ENCODE data around the gene ADAMTSL1. TPM values are rescaled to one million over a fixed set of nuclear protein-coding genes. Genes with fewer than 3 reads are reported as not detected.

Gene ADAMTSL1
- total RNA-seq, 1 donor, result 0.10 TPM

DNA sequence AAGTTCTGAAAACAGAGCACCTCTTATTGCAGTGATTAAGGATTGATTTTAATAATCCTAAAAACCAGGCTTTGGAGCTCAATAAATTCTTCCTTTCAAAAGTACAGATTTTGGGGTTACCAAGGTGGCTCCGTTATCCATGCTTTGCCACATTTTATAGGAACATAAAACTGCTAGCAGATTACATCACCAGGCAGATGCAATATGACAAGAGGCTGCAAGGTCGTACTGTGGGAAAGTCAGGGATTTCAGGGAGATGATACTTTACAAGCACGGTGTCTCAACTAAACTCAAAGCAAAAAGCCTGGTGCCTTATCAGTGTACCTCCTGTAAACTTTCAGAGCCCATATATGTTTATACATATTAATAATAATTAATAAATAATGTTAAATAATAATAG is 28.6 kb downstream of the ADAMTSL1 start:
- no peaks in the 10 kb centered on the region for H3K4me1 ChIP-seq (ENCODE audit: insufficient read depth, low read length)
- no peak overlapping the region for H3K4me3 ChIP-seq (ENCODE audit: low read length)
- no peaks in the 10 kb centered on the region for H3K27me3 ChIP-seq (ENCODE audit: insufficient read depth, low read length)
- no peaks in the 10 kb centered on the region for H3K9me3 ChIP-seq (ENCODE audit: low read depth, low read length)

DNA sequence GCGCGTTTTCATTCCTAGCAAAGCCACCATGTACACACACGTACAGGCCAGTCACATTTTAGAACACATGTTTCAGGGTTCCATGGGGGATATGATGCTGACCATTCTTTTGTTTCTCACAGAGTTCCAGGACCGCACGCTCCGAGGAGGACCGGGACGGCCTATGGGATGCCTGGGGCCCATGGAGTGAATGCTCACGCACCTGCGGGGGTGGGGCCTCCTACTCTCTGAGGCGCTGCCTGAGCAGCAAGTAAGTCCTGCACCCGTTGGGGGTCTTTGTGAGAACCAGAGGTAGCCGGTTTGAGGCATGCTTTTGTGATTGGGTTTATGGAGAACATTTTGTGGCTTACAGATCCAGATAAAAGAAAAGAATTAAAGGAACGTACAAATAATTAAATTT is 30.8 kb downstream of the ADAMTSL1 start:
- Histone ChIP-seq H3K4me3 (ENCODE audit: low read length) (no peak overlapping the region), H3K27me3 (ENCODE audit: insufficient read depth, low read length) (no peaks in the 10 kb centered on the region), H3K4me1 (ENCODE audit: insufficient read depth, low read length) (no peaks in the 10 kb centered on the region), H3K9me3 (ENCODE audit: low read depth, low read length) (no peaks in the 10 kb centered on the region)

DNA sequence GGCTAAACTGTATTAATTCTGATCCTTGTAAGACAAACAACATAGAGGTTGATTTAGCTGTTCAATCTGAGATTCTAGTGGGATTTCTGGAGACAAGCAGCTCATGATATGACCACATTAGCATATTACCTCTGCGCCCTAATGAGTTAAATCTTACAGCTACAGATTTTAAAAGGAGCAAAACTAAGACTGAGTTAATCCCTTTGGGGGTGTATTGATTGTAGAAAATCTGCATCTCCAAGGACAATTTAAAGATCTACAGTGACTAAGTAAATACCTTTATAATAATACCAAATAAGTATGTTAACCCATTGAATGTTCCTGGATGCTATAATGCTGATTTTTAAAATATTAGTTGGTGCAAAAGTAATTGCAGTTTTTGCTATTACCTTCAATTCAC is 33.2 kb downstream of the ADAMTSL1 start:
- H3K4me3 ChIP-seq (ENCODE audit: low read length), result no peak overlapping the region
- no peaks in the 10 kb centered on the region for H3K4me1 ChIP-seq (ENCODE audit: insufficient read depth, low read length)
- H3K9me3 ChIP-seq (ENCODE audit: low read depth, low read length), result no peaks in the 10 kb centered on the region
- H3K27me3 ChIP-seq (ENCODE audit: insufficient read depth, low read length), result no peaks in the 10 kb centered on the region

DNA sequence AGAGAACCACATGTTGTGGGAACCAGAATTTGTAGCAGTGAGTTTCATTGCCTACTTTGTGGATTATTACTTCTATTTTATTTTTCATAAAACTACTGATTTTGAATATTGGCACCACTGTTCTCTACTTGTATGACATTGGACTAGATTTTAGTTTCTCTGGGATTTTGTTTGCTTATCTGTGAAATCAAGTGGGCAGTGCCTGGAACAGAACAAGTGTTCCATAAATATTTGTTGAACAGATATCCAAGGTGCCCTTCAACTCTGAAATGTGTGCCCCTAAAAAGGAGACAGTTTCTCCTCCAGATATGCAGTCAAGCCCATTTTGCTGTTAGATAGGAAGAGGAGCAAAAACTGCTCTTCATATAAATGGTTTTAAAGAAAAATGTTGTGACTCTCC is 42.6 kb downstream of the ADAMTSL1 start:
- Histone ChIP-seq H3K27me3 (ENCODE audit: insufficient read depth, low read length) (no peaks in the 10 kb centered on the region), H3K4me1 (ENCODE audit: insufficient read depth, low read length) (no peaks in the 10 kb centered on the region), H3K4me3 (ENCODE audit: low read length) (no peak overlapping the region), H3K9me3 (ENCODE audit: low read depth, low read length) (no peaks in the 10 kb centered on the region)

DNA sequence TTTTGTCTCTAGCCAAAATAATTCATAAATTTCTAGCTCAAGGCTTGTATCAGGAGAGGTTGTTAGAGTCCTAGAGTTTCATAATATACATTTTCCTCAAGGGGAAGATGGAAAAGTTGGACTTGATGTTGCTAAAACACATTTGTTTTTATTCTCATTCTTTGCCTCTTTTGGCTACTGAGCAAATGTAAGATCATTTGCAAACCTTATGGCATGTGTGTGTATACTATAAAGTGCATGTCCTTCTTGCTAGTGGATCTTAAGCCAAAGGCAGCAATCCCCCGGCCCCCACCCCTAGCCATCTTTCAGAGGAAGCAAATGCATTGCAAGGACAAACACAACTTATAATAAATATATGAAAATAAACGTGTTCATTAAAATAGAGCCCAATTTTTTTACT is 43.0 kb downstream of the ADAMTSL1 start:
- Histone ChIP-seq H3K27me3 (ENCODE audit: insufficient read depth, low read length) (no peaks in the 10 kb centered on the region), H3K4me3 (ENCODE audit: low read length) (no peak overlapping the region), H3K4me1 (ENCODE audit: insufficient read depth, low read length) (no peaks in the 10 kb centered on the region), H3K9me3 (ENCODE audit: low read depth, low read length) (no peaks in the 10 kb centered on the region)

DNA sequence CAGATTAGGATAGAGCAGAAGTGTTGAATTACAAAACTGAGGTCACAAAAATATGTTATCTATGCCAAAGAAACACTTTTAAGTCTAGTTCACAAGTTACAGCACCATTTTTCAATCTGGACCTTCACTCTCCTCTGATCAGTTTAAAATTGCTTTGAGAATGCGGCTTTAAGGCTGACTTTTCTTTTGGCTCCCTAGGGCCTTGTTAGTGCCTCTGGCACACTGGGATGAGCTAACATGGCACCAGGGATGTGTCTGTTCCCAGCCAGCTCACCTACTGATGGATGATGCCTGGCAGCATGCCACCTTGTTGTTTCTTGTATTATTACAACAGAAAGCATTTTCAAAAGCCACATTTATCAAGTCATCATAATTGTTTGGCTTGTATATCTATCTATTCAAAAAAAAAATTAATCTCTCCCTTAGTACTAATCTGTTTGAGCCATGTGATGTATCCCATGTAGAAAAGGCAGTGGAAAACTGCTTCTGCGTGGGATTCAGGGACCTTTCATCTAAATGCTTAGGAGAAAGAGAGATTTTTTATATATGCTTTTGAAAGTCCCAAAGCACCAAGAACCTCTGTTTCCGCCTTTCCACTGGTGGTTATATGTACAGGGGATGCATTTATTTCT is 46.6 kb downstream of the ADAMTSL1 start:
- Histone ChIP-seq H3K27me3 (ENCODE audit: insufficient read depth, low read length) (no peaks in the 10 kb centered on the region), H3K4me3 (ENCODE audit: low read length) (no peak overlapping the region), H3K9me3 (ENCODE audit: low read depth, low read length) (no peaks in the 10 kb centered on the region)

DNA sequence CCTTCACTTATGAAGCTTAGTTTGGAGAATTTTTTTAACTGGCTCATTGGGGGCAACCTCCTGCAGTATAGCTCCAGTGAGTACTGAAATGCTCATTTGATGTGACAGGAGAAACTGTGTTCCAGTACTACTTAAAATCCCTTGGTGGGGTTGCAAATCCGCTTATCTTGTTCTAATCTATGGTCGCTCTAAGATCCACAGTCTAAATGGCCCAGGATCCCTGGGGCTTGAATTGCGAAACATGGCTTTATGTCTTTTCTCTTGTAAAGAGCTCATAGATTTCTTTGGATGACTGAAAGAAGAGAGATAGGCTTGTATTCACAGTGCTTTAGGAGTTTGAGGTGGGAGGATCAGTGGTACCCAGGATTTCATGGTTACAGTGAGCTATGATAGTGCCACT is 52.7 kb downstream of the ADAMTSL1 start:
- Histone ChIP-seq H3K27me3 (ENCODE audit: insufficient read depth, low read length) (no peaks in the 10 kb centered on the region), H3K4me3 (ENCODE audit: low read length) (no peak overlapping the region), H3K9me3 (ENCODE audit: low read depth, low read length) (no peaks in the 10 kb centered on the region), H3K4me1 (ENCODE audit: insufficient read depth, low read length) (no peaks in the 10 kb centered on the region)

More for the DNA sequence above, 46.6 kb downstream of the ADAMTSL1 start:
- no peaks in the 10 kb centered on the region for H3K4me1 ChIP-seq (ENCODE audit: insufficient read depth, low read length)

DNA sequence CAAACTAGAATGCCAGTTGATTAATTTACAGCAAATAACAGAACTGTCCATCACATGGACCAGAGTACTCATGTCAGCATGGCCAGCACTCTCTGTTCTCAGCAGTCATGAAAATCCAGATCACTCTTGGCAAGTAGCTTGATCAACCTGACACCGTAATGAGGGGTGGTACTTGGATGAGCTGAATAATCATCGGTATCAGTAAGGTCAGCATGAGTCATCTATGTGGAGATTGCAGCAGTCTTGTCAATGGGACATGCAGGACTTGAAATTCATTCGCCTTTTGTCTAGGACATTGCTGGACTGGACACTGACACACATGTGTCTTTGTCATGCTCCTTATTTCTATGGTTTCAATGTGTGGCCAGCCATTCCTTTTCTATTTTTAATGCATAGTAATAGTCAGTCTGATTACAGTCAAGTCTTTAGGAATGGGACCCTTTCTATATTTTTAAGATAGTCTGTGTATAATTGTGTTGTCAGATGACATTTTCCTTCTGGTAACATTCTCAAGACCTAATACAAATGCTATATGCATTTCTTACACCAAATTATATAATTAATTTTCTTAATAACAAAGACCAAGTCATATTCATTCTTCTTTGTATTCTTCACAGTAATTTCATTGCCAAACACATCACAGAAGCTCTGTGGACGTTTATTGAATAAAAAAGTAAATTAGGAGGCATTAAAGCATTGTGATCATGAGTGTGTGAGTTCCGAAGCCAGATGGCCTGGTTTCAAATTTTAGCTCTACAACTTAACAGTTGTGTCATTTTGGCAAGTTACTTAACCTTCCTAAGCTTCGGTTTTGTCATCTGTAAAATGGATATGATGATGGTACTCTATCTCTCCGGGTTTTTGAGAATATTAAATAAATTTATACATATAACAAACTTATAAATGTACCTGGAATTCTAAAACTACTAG is 57.4 kb downstream of the ADAMTSL1 start:
- no peak overlapping the region for H3K4me3 ChIP-seq (ENCODE audit: low read length)
- peaks cover 16% of the 10 kb centered on the region for H3K9me3 ChIP-seq (ENCODE audit: low read depth, low read length)
- no peaks in the 10 kb centered on the region for H3K27me3 ChIP-seq (ENCODE audit: insufficient read depth, low read length)
- no peaks in the 10 kb centered on the region for H3K4me1 ChIP-seq (ENCODE audit: insufficient read depth, low read length)

DNA sequence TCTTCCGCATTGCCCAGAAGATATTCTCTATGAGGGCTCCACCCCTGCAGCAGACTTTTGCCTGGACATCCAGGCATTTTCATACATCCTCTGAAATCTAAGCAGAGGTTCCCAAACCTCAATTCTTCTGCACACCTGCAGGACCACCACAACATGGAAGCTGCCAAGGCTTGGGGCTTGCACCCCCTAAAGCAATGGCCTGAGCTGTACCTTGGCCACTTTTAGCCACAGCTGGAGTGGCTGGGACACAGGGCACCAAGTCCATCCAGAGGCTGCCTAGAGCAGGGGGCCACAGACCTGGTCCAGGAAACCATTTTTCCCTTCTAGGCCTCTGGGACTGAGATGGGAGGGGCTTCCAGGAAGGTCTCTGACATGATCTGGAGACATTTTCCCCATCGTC is 60.7 kb downstream of the ADAMTSL1 start:
- Histone ChIP-seq H3K27me3 (ENCODE audit: insufficient read depth, low read length) (no peaks in the 10 kb centered on the region), H3K9me3 (ENCODE audit: low read depth, low read length) (peaks cover 16% of the 10 kb centered on the region), H3K4me3 (ENCODE audit: low read length) (no peak overlapping the region), H3K4me1 (ENCODE audit: insufficient read depth, low read length) (no peaks in the 10 kb centered on the region)

DNA sequence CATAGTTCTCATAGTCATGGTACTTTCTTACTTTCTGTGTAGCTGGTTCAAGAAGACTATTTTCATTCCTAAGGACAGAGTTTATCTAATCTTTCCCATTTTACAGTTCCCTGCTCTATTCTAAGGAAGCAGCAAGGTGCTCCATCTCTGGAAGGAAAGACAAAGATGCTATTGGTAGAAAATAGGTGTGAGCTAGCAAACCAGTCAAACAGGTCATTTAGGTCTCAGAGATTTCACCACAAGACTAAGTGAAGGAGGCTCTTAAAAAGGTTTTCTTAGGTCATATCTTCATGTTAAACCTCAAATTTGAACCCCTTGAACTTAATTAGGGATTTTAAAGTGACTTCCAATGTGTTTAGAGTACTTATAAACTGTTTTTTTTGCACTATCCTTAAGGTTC is 62.6 kb downstream of the ADAMTSL1 start:
- H3K4me1 ChIP-seq (ENCODE audit: insufficient read depth, low read length), result no peaks in the 10 kb centered on the region
- H3K4me3 ChIP-seq (ENCODE audit: low read length), result no peak overlapping the region
- H3K27me3 ChIP-seq (ENCODE audit: insufficient read depth, low read length), result no peaks in the 10 kb centered on the region
- peaks cover 16% of the 10 kb centered on the region for H3K9me3 ChIP-seq (ENCODE audit: low read depth, low read length)

DNA sequence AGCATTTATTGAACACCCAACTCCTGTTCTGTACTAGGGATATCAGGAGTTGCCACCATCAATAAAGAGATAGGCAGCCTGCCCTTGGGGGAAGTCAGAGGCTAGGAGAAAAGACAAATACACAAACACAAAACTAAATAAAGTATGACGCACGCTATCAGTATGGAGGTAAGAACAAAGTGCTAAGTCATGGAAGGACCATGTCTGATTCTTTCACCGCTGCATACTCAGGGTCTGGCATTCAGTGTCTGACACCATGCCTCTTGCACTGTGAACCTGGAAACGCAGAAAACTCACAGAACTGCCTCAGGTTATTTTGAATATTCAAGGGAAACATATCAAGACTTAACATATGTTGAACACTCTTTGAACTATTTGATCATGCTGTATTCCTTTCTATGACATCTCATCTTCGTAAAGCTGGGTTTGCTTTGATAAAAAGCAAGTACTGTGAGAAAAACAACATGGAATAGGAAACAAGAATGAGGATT is 65.3 kb downstream of the ADAMTSL1 start:
- H3K27me3 ChIP-seq (ENCODE audit: insufficient read depth, low read length), result no peaks in the 10 kb centered on the region
- peaks cover 4% of the 10 kb centered on the region for H3K9me3 ChIP-seq (ENCODE audit: low read depth, low read length)
- no peaks in the 10 kb centered on the region for H3K4me1 ChIP-seq (ENCODE audit: insufficient read depth, low read length)
- no peak overlapping the region for H3K4me3 ChIP-seq (ENCODE audit: low read length)

DNA sequence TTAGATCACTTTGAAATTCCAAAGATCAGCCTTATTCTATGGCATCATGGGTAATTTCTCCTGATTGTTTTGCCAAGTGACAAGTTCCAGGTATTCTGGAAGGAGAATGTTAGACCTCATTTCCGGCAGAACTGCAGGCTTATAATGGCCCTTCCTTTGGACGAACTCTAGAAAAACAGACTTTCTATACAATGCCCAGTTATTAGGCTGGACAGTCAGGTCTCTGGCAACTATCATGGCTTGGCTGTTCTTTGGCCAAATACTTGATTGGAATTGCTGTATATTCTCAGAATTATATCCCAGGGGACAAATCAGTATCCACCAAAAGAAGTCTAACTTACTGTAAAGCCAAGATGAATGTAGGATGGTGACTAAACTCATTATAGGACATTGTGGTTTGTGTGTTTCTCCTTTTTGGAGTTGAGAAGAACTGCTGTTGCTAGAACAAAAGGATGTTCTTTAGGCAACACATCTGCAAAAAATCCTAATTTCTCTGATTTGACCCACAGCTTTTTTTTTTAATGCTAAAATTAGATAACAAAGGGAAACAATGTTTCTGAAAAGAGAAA is 69.0 kb downstream of the ADAMTSL1 start:
- H3K4me1 ChIP-seq (ENCODE audit: insufficient read depth, low read length), result no peaks in the 10 kb centered on the region
- no peaks in the 10 kb centered on the region for H3K9me3 ChIP-seq (ENCODE audit: low read depth, low read length)
- H3K4me3 ChIP-seq (ENCODE audit: low read length), result no peak overlapping the region
- H3K27me3 ChIP-seq (ENCODE audit: insufficient read depth, low read length), result no peaks in the 10 kb centered on the region

DNA sequence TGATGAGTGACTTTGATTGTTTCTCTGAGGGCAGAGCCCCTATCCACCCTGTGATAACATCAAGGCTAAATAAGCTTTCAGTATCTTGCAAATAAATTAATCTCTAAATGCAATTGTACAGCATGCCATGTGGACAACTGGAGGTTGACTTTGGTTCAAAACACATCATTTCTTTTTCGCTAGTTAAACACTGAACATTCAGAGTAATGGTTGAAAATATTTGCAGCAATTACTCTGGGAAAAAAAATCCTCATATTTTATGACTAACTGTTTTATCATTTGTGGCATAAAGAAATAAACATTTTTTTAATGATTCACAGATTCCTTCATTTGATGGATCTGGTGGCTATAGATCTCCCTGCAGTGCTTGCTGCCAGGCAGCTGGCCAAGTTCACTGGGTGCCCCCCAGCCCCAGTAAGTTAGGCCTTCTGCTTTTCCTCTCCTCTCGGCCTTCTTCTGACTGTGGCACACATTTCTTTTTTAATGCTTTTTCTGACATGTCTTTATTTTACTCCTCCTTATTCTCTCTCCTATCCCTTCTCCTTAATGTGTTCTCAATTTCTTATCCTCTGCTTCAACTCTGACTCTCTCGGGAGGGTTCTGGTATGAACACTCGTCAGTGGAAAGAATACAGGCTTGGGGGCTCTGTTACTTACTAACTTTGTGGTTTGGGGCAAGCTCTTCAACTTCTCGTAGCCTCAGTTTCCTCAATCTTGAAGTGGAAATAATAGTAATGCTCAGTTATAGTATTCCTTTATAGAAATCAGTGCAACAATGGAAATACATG is 69.6 kb downstream of the ADAMTSL1 start:
- Histone ChIP-seq H3K27me3 (ENCODE audit: insufficient read depth, low read length) (no peaks in the 10 kb centered on the region), H3K4me3 (ENCODE audit: low read length) (no peak overlapping the region), H3K4me1 (ENCODE audit: insufficient read depth, low read length) (no peaks in the 10 kb centered on the region), H3K9me3 (ENCODE audit: low read depth, low read length) (no peaks in the 10 kb centered on the region)

DNA sequence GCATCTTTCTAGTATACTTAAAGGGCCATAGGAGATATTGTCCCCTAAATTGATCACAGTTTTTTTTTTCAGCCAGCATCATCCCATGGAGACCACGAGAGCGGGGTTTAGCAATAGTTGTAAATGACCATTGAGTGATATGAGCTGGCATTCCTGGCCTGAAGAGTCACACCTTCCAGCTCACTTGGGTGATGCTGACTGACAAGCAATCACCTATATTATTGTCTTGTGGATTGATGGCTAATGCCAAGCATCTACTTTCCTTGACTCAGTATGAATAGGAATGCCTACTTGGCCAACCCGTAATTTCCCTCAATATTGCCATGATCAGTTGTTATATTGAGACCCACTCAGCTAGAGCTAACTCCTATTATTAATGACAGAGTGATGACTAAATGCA is 70.5 kb downstream of the ADAMTSL1 start:
- no peak overlapping the region for H3K4me3 ChIP-seq (ENCODE audit: low read length)
- no peaks in the 10 kb centered on the region for H3K9me3 ChIP-seq (ENCODE audit: low read depth, low read length)
- H3K27me3 ChIP-seq (ENCODE audit: insufficient read depth, low read length), result no peaks in the 10 kb centered on the region
- H3K4me1 ChIP-seq (ENCODE audit: insufficient read depth, low read length), result no peaks in the 10 kb centered on the region

Measured in mononuclear cell (primary cell).